K562 (cell line): Measurements from ENCODE around the gene SHISA6. TPM values are rescaled to one million over a fixed set of nuclear protein-coding genes. Genes with fewer than 3 reads are reported as not detected.

Experiments
- ATAC-seq: fragments of 200-7000 bp; cut with Tn5 transposase; 3 replicates; pipeline ENCODE4 v1.9.1; 2020; ENCODE audit warnings: moderate library complexity
- BruUV-seq: library from RNA; stranded (reverse); fragments of 400-500 nt; replicated peaks from 2 replicates; lab custom pipeline; 2021; lab: Mats Ljungman, UMichigan
- CTCF ChIA-PET: fragments of 300-600 bp; formaldehyde crosslinking; extraction: SDS; loops from one replicate; lab custom pipeline; 2021; ENCODE audit warnings: low intra/inter-chr PET ratio; lab: Yijun Ruan, JAX
- POLR2A ChIA-PET: fragments of 300-600, 350-650 bp; sonication (Branson Sonifier 250); formaldehyde crosslinking; extraction: SDS; loops from one replicate; lab custom pipeline; 2021; ENCODE audit warnings: antibody characterized with exemption, inconsistent platforms; lab: Yijun Ruan, JAX
- DNase-seq, 4 experiments: peaks; one replicate each; pipeline versions ENCODE4 v3.0.0 to v3.0.0-alpha.2; 2011 to 2018; ENCODE audit warnings: low spot score in 3 of 4, mixed read lengths in 3 of 4; ENCODE audit errors: extremely low read depth in 1 of 4
- FAIRE-seq: peaks from 2 replicates; lab custom pipeline; 2011; peaks lifted over from hg19 to GRCh38; lab: Jason Lieb, UNC
- H2AFZ ChIP-seq: 2 replicates; pipeline ENCODE4 v1.6.0; 2011; ENCODE audit warnings: low read depth, low read length, control low read depth, inconsistent platforms
- H3K27ac ChIP-seq: fragments of 200-600 bp; 3 replicates; pipeline ENCODE4 v1.8.0; 2011; ENCODE audit warnings: low read depth, mild to moderate bottlenecking, control low read depth, inconsistent platforms, low read length, moderate library complexity, mixed read lengths; ENCODE audit errors: extremely low read depth
- H3K27me3 ChIP-seq, 2 experiments: fragments of 300-600 bp in 1 of 2; 2 replicates in 1 of 2; 3 replicates in 1 of 2; pipeline versions ENCODE4 v1.6.0 to v1.8.0; 2011; ENCODE audit warnings: inconsistent platforms in 2 of 2, low read length in 2 of 2, mild to moderate bottlenecking in 1 of 2, mixed read lengths in 1 of 2, moderate library complexity in 1 of 2; ENCODE audit not compliant: control insufficient read depth in 2 of 2, insufficient read depth in 2 of 2
- H3K36me3 ChIP-seq: fragments of 300-600 bp; 3 replicates; pipeline ENCODE4 v1.8.0; 2011; ENCODE audit warnings: mild to moderate bottlenecking, low read length, inconsistent platforms; ENCODE audit not compliant: control insufficient read depth, insufficient read depth
- H3K4me1 ChIP-seq, 2 experiments: fragments of 200-600 bp in 1 of 2; replicated peaks in 1 of 2; 2 replicates in 1 of 2; 3 replicates in 1 of 2; pipeline versions ENCODE4 v1.5.1 to v1.8.0; 2011; ENCODE audit warnings: inconsistent platforms in 2 of 2, low read length in 2 of 2, mild to moderate bottlenecking in 1 of 2, mixed read lengths in 1 of 2, moderate library complexity in 1 of 2; ENCODE audit not compliant: control insufficient read depth in 2 of 2, insufficient read depth in 2 of 2
- H3K4me2 ChIP-seq: 2 replicates; pipeline ENCODE4 v1.6.1; 2011; ENCODE audit warnings: low read length, control low read depth, inconsistent platforms, mixed read lengths; ENCODE audit not compliant: insufficient read depth
- H3K4me3 ChIP-seq: fragments of 200-600 bp; sonication (generic), shearing (Covaris generic); 2 replicates; pipeline ENCODE4 v1.5.1; 2016; ENCODE audit warnings: control low read depth, inconsistent platforms
- H3K79me2 ChIP-seq: fragments of 200-600 bp; 3 replicates; pipeline ENCODE4 v1.8.0; 2011; ENCODE audit warnings: low read length, inconsistent platforms; ENCODE audit not compliant: control insufficient read depth, insufficient read depth
- H3K9ac ChIP-seq, 2 experiments: 2 replicates each; pipeline versions ENCODE4 v1.6.0 to v1.6.1; 2011; ENCODE audit warnings: low read depth in 2 of 2, low read length in 2 of 2, control low read depth in 1 of 2, inconsistent platforms in 1 of 2, mild to moderate bottlenecking in 1 of 2, mixed read lengths in 1 of 2; ENCODE audit not compliant: insufficient read depth in 1 of 2
- H3K9me1 ChIP-seq: one replicate; pipeline ENCODE4 v1.6.0; 2011; ENCODE audit warnings: inconsistent platforms, mild to moderate bottlenecking, low read length, moderate library complexity; ENCODE audit not compliant: control insufficient read depth, insufficient read depth
- H3K9me3 ChIP-seq: replicated peaks from 2 replicates; pipeline ENCODE4 v1.5.1; 2011; ENCODE audit warnings: low read depth, low read length, inconsistent platforms; ENCODE audit not compliant: control insufficient read depth, insufficient read depth
- H4K20me1 ChIP-seq: replicated peaks from 2 replicates; pipeline ENCODE4 v1.6.1; 2011; ENCODE audit warnings: low read length, inconsistent platforms, mixed read lengths; ENCODE audit not compliant: control insufficient read depth, insufficient read depth
- ARID3A ChIP-seq: IDR thresholded peaks from 2 replicates; pipeline ENCODE4 v1.6.1; 2012; ENCODE audit warnings: low read depth, low read length, improper control_type of control experiment, borderline replicate concordance
- ELF4 ChIP-seq: fragments of 450-650 bp; formaldehyde crosslinking; IDR thresholded peaks from 2 replicates; pipeline ENCODE4 v1.4.0; 2022; ENCODE audit warnings: missing genetic modification characterization
- ELK3 ChIP-seq: fragments of 450-650 bp; formaldehyde crosslinking; IDR thresholded peaks from 2 replicates; pipeline ENCODE4 v1.4.0; 2020; ENCODE audit warnings: mild to moderate bottlenecking
- MITF ChIP-seq: IDR thresholded peaks from 2 replicates; pipeline ENCODE4 v1.6.1; 2014; ENCODE audit warnings: antibody characterized with exemption
- NEUROD1 ChIP-seq: fragments of 150-350 bp; IDR thresholded peaks from 2 replicates; pipeline ENCODE4 v1.6.1; 2014; ENCODE audit warnings: borderline replicate concordance, low read length, low read depth; ENCODE audit not compliant: partially characterized antibody
- NFATC3 ChIP-seq: fragments of 450-650 bp; IDR thresholded peaks from 2 replicates; pipeline ENCODE4 v1.6.1; 2017; ENCODE audit warnings: mild to moderate bottlenecking
- NFYB ChIP-seq: IDR thresholded peaks from 2 replicates; pipeline ENCODE4 v1.6.1; 2011; ENCODE audit warnings: mild to moderate bottlenecking, moderate library complexity; ENCODE audit not compliant: insufficient read length; ENCODE audit errors: extremely low read depth
- TAF1 ChIP-seq: IDR thresholded peaks from 2 replicates; pipeline ENCODE4 v1.6.1; 2011; ENCODE audit warnings: mild to moderate bottlenecking, low read length, moderate library complexity; ENCODE audit not compliant: insufficient read depth, control insufficient read depth, severe bottlenecking; ENCODE audit errors: extremely low read depth
- ZBTB17 ChIP-seq: fragments of 450-650 bp; formaldehyde crosslinking; IDR thresholded peaks from 2 replicates; pipeline ENCODE4 v1.4.0; 2020; ENCODE audit warnings: mild to moderate bottlenecking
- ZNF212 ChIP-seq: fragments of 450-650 bp; formaldehyde crosslinking; IDR thresholded peaks from 2 replicates; pipeline ENCODE4 v1.4.0; 2020; ENCODE audit warnings: mild to moderate bottlenecking
- ZNF436 ChIP-seq: fragments of 250-450, 450-650 bp; sonication (Bioruptor Pico); formaldehyde crosslinking; IDR thresholded peaks from 2 replicates; pipeline ENCODE4 v1.7.0; 2020; ENCODE audit warnings: mild to moderate bottlenecking
- ZNF707 ChIP-seq: fragments of 250-450 bp; sonication (Bioruptor Pico); conservative IDR thresholded peaks from 2 replicates; pipeline ENCODE4 v1.8.0; 2022; ENCODE audit warnings: inconsistent platforms, mild to moderate bottlenecking, moderate library complexity
- ZNF77 ChIP-seq: fragments of 250-450 bp; sonication (Bioruptor Pico); IDR thresholded peaks from 2 replicates; pipeline ENCODE4 v1.5.0; 2020
- ZSCAN32 ChIP-seq: fragments of 450-650 bp; formaldehyde crosslinking; IDR thresholded peaks from 2 replicates; pipeline ENCODE4 v1.4.0; 2020; ENCODE audit warnings: mild to moderate bottlenecking, moderate library complexity
- WGBS: fragments of 100-300 bp; shearing (Covaris generic); methylation state at CpG from one replicate; pipeline ENCODE4 v1.1.6; 2016; ENCODE audit warnings: low coverage, mixed read lengths; ENCODE audit not compliant: insufficient coverage; ENCODE audit errors: missing lambda C conversion rate; 5-methylcytosine and 5-hydroxymethylcytosine counted together
- in situ Hi-C: fragments of 300-500 bp; cut with MboI; formaldehyde crosslinking; loops from 4 replicates; pipeline ENCODE4 v1.15.0; 2018; ENCODE audit warnings: inconsistent platforms, mixed read lengths
- intact Hi-C: fragments of 100-400 bp; cut with micrococcal nuclease; formaldehyde crosslinking; loops from 2 replicates; pipeline ENCODE4 v1.14.2; 2022
- polyA plus RNA-seq, 8 experiments: library from polyadenylated mRNA; depleted of rRNA in 4 of 8; stranded (reverse) in 5 of 8; unstranded in 3 of 8; fragments of >200 nt; fragmentation: Nextera tagmentation in 2 of 8; fragmentation: Illumina TruSeq in 1 of 8; extraction: Ambion mirVana in 2 of 8; extraction: Trizol in 1 of 8; gene quantifications; 2 replicates each; pipeline versions ENCODE4 v1.2.1 to v1.2.3, GENCODE V29; 2011 to 2014; ENCODE audit warnings: inconsistent platforms in 1 of 8, missing spikeins in 1 of 8
- total RNA-seq, 7 experiments: library from RNA; depleted of rRNA in 6 of 7; stranded (reverse); fragments of >200 nt in 6 of 7; fragmentation: Illumina TruSeq in 2 of 7; extraction: Trizol in 2 of 7; gene quantifications; 2 replicates each; pipeline versions ENCODE4 v1.2.1 to v1.2.3, GENCODE V29; 2011 to 2021; ENCODE audit warnings: low replicate concordance in 1 of 7
- TF ChIP-seq, protein P1 (sequence below): fragments of 450-650 bp; IDR thresholded peaks from 2 replicates; pipeline ENCODE4 v1.6.1; 2017; ENCODE audit warnings: antibody characterized with exemption
- TF ChIP-seq, protein P2 (sequence below), 2 experiments: fragments of 450-650 bp in 1 of 2; sonication (generic) in 1 of 2; formaldehyde crosslinking in 1 of 2; IDR thresholded peaks in 1 of 2; conservative IDR thresholded peaks in 1 of 2; 2 replicates each; pipeline versions ENCODE4 v1.6.1 to v1.8.1; 2016 to 2023; ENCODE audit warnings: mild to moderate bottlenecking in 2 of 2, moderate library complexity in 2 of 2, inconsistent platforms in 1 of 2, missing genetic modification reagents in 1 of 2

SHISA6 gene
- total and polyA plus RNA-seq, 9 of the 15 experiments (the other 6 are each of a cell fraction or from before 2014, with no cell fraction given) = not detected

DNA sequence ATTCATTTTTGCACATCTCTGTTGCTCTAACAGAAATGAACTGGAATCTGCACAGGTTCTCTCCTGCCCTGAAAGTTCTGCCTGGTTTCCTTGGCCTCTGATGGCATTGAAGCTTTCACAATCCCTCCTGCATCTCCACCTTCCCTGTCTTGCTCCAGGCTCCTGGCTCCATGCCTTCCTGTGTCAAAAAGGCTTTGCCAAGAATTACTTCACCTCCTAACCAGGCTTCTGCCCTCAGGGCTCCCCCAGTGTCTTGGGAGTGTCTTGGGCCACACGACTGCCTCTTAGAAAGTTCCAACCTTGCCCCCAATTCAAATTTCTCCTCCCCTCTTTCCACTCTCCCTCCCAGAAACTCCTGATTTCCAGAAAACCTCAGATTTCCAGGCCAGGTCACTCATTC is 320.3 kb downstream of the SHISA6 start:
- BruUV-seq = no TSS peak
- no CpG with 5 or more reads among the region's 1 CpG for WGBS
- H3K9me3 ChIP-seq = no peaks in the 10 kb centered on the region
- H3K9me1 ChIP-seq = no peaks in the 10 kb centered on the region
- CTCF ChIA-PET = no interaction called here
- peaks cover 0 to 5% of the 10 kb centered on the region in 2 experiments; a peak in 2 of 5 replicates for H3K4me1 ChIP-seq
- H3K4me2 ChIP-seq = no peak overlapping the region
- no peaks in the 10 kb centered on the region; a peak in 1 of 5 replicates for H3K27me3 ChIP-seq
- POLR2A ChIA-PET = no interaction called here
- no peaks in the 10 kb centered on the region for H4K20me1 ChIP-seq
- in situ Hi-C loops (no loop called here), intact Hi-C loops (no loop called here)
- no peaks in the 10 kb centered on the region for H3K79me2 ChIP-seq
- H3K4me3 ChIP-seq = no peak overlapping the region
- no peak for DNase-seq
- H3K27ac ChIP-seq = no peak overlapping the region
- H3K9ac ChIP-seq = no peak overlapping the region
- no peak overlapping the region for H2AFZ ChIP-seq
- H3K36me3 ChIP-seq = no peaks in the 10 kb centered on the region
- no peak for ATAC-seq
- no peak for FAIRE-seq
- TF ChIP-seq ELF4 (CRISPR knock-in tag) (no peak), ZBTB17 (CRISPR knock-in tag) (no peak), ARID3A (no peak), NEUROD1 (no peak), ZNF212 (CRISPR knock-in tag) (no peak), NFATC3 (no peak), MITF (no peak), NFYB (no peak), ZNF77 (CRISPR knock-in tag) (no peak), ELK3 (CRISPR knock-in tag) (no peak), ZSCAN32 (CRISPR knock-in tag) (no peak), TAF1 (no peak), ZNF707 (CRISPR knock-in tag) (no peak), ZNF436 (CRISPR knock-in tag) (no peak)
- TF ChIP-seq, protein P1, sequence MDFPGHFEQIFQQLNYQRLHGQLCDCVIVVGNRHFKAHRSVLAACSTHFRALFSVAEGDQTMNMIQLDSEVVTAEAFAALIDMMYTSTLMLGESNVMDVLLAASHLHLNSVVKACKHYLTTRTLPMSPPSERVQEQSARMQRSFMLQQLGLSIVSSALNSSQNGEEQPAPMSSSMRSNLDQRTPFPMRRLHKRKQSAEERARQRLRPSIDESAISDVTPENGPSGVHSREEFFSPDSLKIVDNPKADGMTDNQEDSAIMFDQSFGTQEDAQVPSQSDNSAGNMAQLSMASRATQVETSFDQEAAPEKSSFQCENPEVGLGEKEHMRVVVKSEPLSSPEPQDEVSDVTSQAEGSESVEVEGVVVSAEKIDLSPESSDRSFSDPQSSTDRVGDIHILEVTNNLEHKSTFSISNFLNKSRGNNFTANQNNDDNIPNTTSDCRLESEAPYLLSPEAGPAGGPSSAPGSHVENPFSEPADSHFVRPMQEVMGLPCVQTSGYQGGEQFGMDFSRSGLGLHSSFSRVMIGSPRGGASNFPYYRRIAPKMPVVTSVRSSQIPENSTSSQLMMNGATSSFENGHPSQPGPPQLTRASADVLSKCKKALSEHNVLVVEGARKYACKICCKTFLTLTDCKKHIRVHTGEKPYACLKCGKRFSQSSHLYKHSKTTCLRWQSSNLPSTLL = no peak
- TF ChIP-seq, protein P2, sequence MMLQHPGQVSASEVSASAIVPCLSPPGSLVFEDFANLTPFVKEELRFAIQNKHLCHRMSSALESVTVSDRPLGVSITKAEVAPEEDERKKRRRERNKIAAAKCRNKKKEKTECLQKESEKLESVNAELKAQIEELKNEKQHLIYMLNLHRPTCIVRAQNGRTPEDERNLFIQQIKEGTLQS (IDR thresholded peaks at IDR 0.05) = no peak
- TF ChIP-seq, protein P2 (CRISPR knock-in tag; conservative IDR thresholded peaks at IDR 0.05) = no peak
